HepG2 (cell line): ENCODE data around the gene RDH13.

Source experiments
- AGO2 ChIP-seq: fragments of 200-400 bp; formaldehyde crosslinking; optimal IDR thresholded peaks from 2 replicates; pipeline ENCODE3; 2017; ENCODE audit warnings: mild to moderate bottlenecking, low read depth, low read length, moderate library complexity
- ATF1 ChIP-seq: IDR thresholded peaks from 2 replicates; pipeline ENCODE4 v1.6.1; 2016; ENCODE audit warnings: mild to moderate bottlenecking, control low read depth
- ATF3 ChIP-seq: sonication (generic); formaldehyde crosslinking; IDR thresholded peaks from 2 replicates; pipeline ENCODE4 v1.4.0; 2020; ENCODE audit warnings: missing genetic modification reagents
- CHCHD3 ChIP-seq: sonication (generic); formaldehyde crosslinking; IDR thresholded peaks from 2 replicates; pipeline ENCODE4 v1.8.0; 2022; ENCODE audit warnings: mild to moderate bottlenecking, missing genetic modification reagents, moderate library complexity
- FOXP4 ChIP-seq: sonication (generic); formaldehyde crosslinking; IDR thresholded peaks from 2 replicates; pipeline ENCODE4 v1.4.0; 2020; ENCODE audit warnings: missing genetic modification reagents
- GLMP ChIP-seq: sonication (generic); formaldehyde crosslinking; IDR thresholded peaks from 2 replicates; pipeline ENCODE4 v1.9.0; 2021; ENCODE audit warnings: missing genetic modification reagents, mild to moderate bottlenecking, borderline replicate concordance
- MAZ ChIP-seq, 2 experiments: sonication (generic) in 1 of 2; formaldehyde crosslinking in 1 of 2; IDR thresholded peaks; 2 replicates each; pipeline versions ENCODE4 v1.5.0 to v1.6.1; 2012 to 2020; ENCODE audit warnings: low read depth in 2 of 2, mild to moderate bottlenecking in 2 of 2, borderline replicate concordance in 1 of 2, improper control_type of control experiment in 1 of 2, low read length in 1 of 2, missing genetic modification reagents in 1 of 2, moderate library complexity in 1 of 2
- POLR2A ChIP-seq, 2 experiments: IDR thresholded peaks; 2 replicates each; pipeline ENCODE4 v1.6.1; 2011; ENCODE audit warnings: low read depth in 2 of 2, low read length in 2 of 2, mild to moderate bottlenecking in 1 of 2, moderate library complexity in 1 of 2; ENCODE audit not compliant: insufficient read depth in 1 of 2
- POLR2AphosphoS5 ChIP-seq: IDR thresholded peaks from 2 replicates; pipeline ENCODE4 v1.6.1; 2012; ENCODE audit warnings: low read depth, low read length
- REST ChIP-seq, 2 experiments: IDR thresholded peaks; 2 replicates each; pipeline ENCODE4 v1.6.1; 2011 to 2012; ENCODE audit warnings: low read length in 2 of 2, borderline replicate concordance in 1 of 2, low read depth in 1 of 2, mild to moderate bottlenecking in 1 of 2, moderate library complexity in 1 of 2
- SIN3A ChIP-seq: IDR thresholded peaks from 2 replicates; pipeline ENCODE4 v1.6.1; 2011; ENCODE audit warnings: low read depth, mild to moderate bottlenecking, control low read depth, low read length, borderline replicate concordance
- XBP1 ChIP-seq: sonication (generic); formaldehyde crosslinking; IDR thresholded peaks from 2 replicates; pipeline ENCODE4 v1.5.0; 2020; ENCODE audit warnings: missing genetic modification reagents
- ZFP82 ChIP-seq: sonication (generic); formaldehyde crosslinking; IDR thresholded peaks from 2 replicates; pipeline ENCODE4 v1.5.1; 2020; ENCODE audit warnings: mild to moderate bottlenecking, missing genetic modification reagents, borderline replicate concordance

GRCh38 chr19:55031178-55031577, 31.8 kb downstream of the RDH13 start:
- TF ChIP-seq FOXP4 (CRISPR knock-in tag), result no peak
- no peak for TF ChIP-seq XBP1 (CRISPR knock-in tag)
- no peak for TF ChIP-seq CHCHD3 (CRISPR knock-in tag)
- no peak for TF ChIP-seq MAZ (IDR thresholded peaks at IDR 0.05; ENCODE audit: borderline replicate concordance, low read depth, low read length)
- no peak for TF ChIP-seq MAZ (CRISPR knock-in tag; IDR thresholded peaks at IDR 0.05; ENCODE audit: low read depth)
- TF ChIP-seq GLMP (CRISPR knock-in tag), result no peak
- no peak for TF ChIP-seq POLR2A (IDR thresholded peaks at IDR 0.05; ENCODE audit: insufficient read depth in 1 of 2, low read depth in 2 of 2, low read length in 2 of 2)
- no peak for TF ChIP-seq SIN3A
- TF ChIP-seq ATF1 (CRISPR knock-in tag), result no peak
- no peak for TF ChIP-seq REST (IDR thresholded peaks at IDR 0.05; ENCODE audit: borderline replicate concordance in 1 of 2, low read depth in 1 of 2, low read length in 2 of 2)
- TF ChIP-seq AGO2, result no peak
- no peak for TF ChIP-seq ATF3
- no peak for TF ChIP-seq ZFP82 (CRISPR knock-in tag)
- TF ChIP-seq POLR2AphosphoS5, result no peak
